ENCODE measurements around the gene XAGE3.
"Not testable (repeated sequence)": the region's sequence is repeated elsewhere in the genome, so short reads cannot be mapped to it uniquely, and the experiment has no call there.

Gene XAGE3

GRCh38 chrX:52867610-52868348 lies at the start of gene XAGE3:
Gene XAGE3, minus strand, starts transcription at chrX:52868083. Its CDS starts 950 bp downstream, at chrX:52867133.
- no peak for DNase-seq (ENCODE audit: low spot score)

GRCh38 chrX:52914704-52915103 lies 46.8 kb upstream of the XAGE3 start:
- not testable (repeated sequence) for DNase-seq (ENCODE audit: low spot score)

GRCh38 chrX:52913681-52914080 lies 45.8 kb upstream of the XAGE3 start:
- not testable (repeated sequence) for DNase-seq (ENCODE audit: low spot score)

- DNase-seq (ENCODE audit: low spot score) = not testable (repeated sequence)
Measured at GRCh38 chrX:52909313-52909969, 41.6 kb upstream of the XAGE3 start.

GRCh38 chrX:52907900-52908299 lies 40.0 kb upstream of the XAGE3 start:
- DNase-seq (ENCODE audit: low spot score) = not testable (repeated sequence)

GRCh38 chrX:52907137-52907536 lies 39.3 kb upstream of the XAGE3 start:
- DNase-seq (ENCODE audit: low spot score) = not testable (repeated sequence)

- not testable (repeated sequence) for DNase-seq (ENCODE audit: low spot score)
Measured at GRCh38 chrX:52906072-52906471, 38.2 kb upstream of the XAGE3 start.

- not testable (repeated sequence) for DNase-seq (ENCODE audit: low spot score)
Measured at GRCh38 chrX:52905531-52905930, 37.6 kb upstream of the XAGE3 start.

- DNase-seq (ENCODE audit: low spot score) = not testable (repeated sequence)
Measured at GRCh38 chrX:52896855-52897709, 29.2 kb upstream of the XAGE3 start, which contains the start of gene FAM156B. Gene FAM156B, plus strand, starts transcription at chrX:52897330. Its CDS starts 9,896 bp downstream, at chrX:52907226.

GRCh38 chrX:52896438-52896837 lies 28.6 kb upstream of the XAGE3 start:
- not testable (repeated sequence) for DNase-seq (ENCODE audit: low spot score)

- DNase-seq (ENCODE audit: low spot score) = not testable (repeated sequence)
Measured at GRCh38 chrX:52888090-52888489, 20.2 kb upstream of the XAGE3 start.

GRCh38 chrX:52887459-52887858 lies 19.6 kb upstream of the XAGE3 start:
- DNase-seq (ENCODE audit: low spot score) = not testable (repeated sequence)

- not testable (repeated sequence) for DNase-seq (ENCODE audit: low spot score)
Measured at GRCh38 chrX:52876386-52876785, 8.5 kb upstream of the XAGE3 start.

- not testable (repeated sequence) for DNase-seq (ENCODE audit: low spot score)
Measured at GRCh38 chrX:52875436-52875835, 7.6 kb upstream of the XAGE3 start.

GRCh38 chrX:52874661-52875060 lies 6.8 kb upstream of the XAGE3 start:
- no peak for DNase-seq (ENCODE audit: low spot score)

- not testable (repeated sequence) for DNase-seq (ENCODE audit: low spot score)
Measured at GRCh38 chrX:52873825-52874224, 5.9 kb upstream of the XAGE3 start.

- DNase-seq (ENCODE audit: low spot score) = no peak
Measured at GRCh38 chrX:52870046-52870445, 2.2 kb upstream of the XAGE3 start.

GRCh38 chrX:52865343-52865998 lies 2.4 kb downstream of the XAGE3 start:
- DNase-seq (ENCODE audit: low spot score) = no peak

- not testable (repeated sequence) for DNase-seq (ENCODE audit: low spot score)
Measured at GRCh38 chrX:52856991-52857525, 10.8 kb downstream of the XAGE3 start.

- DNase-seq (ENCODE audit: low spot score) = no peak
Measured at GRCh38 chrX:52852110-52852860, 15.6 kb downstream of the XAGE3 start.

- not testable (repeated sequence) for DNase-seq (ENCODE audit: low spot score)
Measured at GRCh38 chrX:52843619-52844018, 24.3 kb downstream of the XAGE3 start.

Measured in hematopoietic multipotent progenitor cell treated with erythropoietin and hydrocortisone succinate and interleukin-3 and kit ligand, for 17 days (in vitro differentiated cells).